ENCODE results near the gene CD79A. TPM values are rescaled to one million over a fixed set of nuclear protein-coding genes. Genes with fewer than 3 reads are reported as not detected.

CD79A gene
- polyA plus RNA-seq, 3 donors: 0.39 to 1.1 (median 0.81) TPM

DNA sequence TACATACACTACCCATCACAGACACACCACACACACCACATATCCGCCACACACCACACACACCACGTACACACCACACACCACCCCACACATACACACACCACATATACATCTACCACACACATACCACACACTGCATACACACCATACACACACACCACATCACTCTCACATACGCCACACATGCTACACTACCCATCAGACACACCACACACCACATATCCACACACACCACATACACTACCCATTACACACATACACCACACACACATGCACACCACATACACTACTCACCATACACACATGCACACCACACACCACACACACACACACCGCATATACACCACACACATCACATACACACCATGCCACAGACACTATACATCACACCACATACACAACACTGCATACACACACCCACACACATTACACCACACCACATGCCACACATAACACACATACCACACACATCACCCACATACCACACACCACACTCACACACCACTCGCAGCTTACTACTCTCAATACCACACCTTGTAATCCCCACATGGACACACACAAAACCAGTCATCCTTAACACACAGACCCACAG is 41.7 kb downstream of the CD79A start:
- no peak for DNase-seq

DNA sequence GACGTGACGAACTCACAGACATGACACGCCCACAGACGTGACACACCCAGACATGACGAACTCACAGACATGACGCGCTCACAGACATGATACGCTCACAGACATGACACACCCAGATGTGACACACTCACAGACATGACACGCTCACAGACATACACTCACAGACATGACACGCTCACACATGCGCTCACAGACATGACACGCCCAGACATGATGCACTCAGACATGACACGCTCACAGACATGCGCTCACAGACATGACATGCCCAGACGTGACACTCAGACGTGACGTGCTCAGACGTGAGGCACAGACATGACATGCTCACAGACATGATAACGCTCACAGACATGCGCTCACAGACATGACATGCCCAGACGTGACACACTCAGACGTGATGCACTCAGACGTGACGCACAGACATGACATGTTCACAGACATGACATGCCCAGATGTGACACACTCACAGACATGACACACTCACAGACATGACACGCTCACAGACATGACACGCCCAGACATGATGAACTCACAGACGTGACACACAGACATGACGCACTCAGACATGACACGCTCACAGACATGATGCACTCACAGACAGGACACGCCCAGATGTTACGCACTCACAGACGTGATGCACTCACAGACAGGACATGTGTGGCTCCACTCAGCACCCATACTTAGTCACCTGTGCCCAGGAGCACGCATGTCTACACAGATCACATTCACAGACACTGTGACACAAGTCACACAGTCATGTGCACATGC is 43.1 kb downstream of the CD79A start:
- DNase-seq: no peak

DNA sequence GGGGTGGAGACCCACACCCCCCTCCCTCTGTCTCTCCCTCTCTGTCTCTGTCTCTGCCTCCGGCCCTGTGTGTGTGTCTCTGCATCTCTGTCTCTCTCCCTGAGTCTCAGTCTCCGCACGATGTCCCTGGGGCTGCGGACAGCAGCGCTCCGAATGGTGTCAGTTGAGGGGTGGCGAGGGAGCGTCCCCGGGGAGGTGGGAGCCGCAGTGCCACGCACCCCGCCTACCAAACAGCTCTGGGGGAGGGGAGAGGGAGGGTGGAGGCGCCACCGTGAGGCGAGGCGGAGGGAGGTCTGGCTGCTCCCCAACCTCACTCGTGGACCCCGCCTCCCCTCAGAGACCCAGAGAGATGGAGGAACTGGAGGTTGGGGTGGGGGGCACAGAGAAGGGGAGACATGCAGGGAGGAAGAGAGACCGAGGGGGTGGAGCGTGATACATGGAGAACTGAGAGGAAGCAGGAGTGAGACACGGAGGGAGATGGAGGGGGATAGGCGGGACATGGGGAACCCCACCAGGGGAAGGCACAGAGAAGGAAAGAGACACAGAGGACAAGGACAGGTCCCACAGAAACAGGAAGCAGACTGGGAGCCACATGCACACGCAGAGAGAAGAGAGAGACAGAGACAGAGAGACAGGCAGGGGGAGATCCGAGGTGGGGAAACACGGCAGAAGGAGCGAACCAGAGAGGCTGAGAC is 44.0 kb downstream of the CD79A start:
- no peak for DNase-seq

DNA sequence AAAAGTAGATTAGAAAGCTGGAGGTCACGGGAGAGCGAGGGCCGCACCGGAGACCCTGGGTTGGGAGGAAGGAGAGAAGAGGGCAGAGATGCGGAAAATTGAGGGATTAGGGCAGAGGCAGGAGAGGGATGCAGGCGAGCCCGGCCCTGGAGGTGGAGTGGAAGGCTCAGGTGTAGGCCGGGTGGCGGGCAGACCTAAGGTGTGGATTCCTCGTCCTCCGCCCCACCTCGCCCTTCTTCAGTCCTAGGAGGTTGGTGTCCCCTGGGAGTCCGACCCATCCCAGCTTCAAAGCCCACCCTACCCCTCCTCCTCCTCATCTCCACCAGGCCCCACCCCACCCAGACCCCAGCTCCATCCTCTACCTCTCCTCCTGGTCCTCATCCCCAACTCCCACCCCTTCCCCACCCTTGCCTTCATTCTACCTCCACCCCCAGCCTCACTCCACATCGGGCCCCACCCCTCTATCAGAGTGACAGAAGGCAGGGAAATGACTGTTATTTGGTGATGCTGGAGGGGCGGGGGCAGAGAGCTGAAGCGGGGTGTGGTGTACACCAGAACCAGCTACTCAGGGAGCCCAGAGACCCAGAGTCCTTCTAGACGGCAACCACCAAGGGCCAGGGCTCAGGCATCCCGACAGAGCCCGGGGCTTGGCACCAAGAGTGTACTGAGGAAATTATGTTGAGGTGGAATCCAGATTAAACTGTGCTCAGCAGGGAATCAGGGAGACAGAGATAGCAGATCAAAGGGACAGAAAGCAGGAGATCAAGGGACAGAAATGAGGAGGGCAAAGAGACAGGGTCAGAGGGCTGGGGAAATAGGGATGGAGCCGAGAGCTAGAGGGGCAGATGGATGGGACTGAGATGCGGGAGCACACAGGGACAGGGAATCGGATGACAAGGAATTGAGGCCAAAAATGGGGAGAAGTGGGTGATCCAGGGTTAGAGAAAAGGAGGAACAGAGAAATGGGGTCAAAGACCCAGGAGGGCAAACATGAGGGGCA is 44.8 kb downstream of the CD79A start:
- no peak for DNase-seq

DNA sequence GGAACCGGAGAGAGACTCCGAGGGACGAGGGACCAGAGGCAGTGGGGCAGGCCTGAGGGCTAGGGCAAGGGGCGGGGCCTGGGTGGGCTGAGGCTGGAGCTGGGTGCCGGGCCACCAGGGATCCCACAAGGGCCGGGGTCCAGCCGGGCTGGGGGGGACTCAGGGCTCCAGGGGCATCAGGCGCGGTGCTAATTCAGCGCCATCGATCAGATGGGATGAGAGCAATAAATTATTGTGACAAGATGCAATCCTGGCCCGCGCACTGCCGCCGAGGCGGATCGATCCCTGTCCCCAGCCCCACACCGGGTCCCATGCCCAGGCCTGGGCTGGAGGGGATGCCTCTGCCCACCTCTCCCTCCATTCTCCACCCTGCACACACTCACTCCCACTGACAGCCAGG is 45.5 kb downstream of the CD79A start:
- DNase-seq: no peak

DNA sequence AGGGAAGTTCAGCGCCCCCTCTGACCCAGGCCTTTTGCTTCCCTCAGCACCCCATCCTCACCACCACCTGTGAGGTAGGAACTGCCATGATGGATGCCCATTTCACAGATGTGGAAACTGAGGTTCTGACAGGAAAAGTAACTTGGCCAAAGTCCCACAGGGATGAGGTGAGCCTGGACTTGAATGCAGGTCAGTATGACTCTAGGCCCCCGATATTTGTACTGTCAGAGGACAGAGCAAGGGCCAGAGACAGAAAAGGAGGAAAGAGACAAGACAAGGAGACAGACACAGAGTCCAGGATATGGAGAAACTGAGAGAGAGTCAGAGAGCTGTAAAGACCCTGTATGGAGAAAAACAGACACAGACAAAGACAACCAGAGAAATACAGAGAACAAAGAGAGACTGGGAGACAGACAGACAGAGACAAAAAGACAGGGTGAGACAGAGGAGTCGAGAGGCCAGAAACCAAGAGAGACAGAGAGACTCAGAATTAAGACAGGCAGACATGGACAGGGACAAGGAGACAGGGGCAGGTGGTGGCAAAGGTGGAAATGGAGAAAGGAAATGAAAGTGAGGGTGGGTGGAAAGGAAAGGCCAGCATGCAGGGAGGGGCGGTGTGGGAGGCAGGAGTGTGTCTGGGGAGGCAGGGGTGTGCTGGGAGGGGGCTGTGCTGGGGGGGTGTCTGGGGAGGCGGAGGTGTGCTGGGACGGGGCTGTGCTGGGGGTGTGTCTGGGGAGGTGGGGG is 46.1 kb downstream of the CD79A start:
- DNase-seq: no peak

DNA sequence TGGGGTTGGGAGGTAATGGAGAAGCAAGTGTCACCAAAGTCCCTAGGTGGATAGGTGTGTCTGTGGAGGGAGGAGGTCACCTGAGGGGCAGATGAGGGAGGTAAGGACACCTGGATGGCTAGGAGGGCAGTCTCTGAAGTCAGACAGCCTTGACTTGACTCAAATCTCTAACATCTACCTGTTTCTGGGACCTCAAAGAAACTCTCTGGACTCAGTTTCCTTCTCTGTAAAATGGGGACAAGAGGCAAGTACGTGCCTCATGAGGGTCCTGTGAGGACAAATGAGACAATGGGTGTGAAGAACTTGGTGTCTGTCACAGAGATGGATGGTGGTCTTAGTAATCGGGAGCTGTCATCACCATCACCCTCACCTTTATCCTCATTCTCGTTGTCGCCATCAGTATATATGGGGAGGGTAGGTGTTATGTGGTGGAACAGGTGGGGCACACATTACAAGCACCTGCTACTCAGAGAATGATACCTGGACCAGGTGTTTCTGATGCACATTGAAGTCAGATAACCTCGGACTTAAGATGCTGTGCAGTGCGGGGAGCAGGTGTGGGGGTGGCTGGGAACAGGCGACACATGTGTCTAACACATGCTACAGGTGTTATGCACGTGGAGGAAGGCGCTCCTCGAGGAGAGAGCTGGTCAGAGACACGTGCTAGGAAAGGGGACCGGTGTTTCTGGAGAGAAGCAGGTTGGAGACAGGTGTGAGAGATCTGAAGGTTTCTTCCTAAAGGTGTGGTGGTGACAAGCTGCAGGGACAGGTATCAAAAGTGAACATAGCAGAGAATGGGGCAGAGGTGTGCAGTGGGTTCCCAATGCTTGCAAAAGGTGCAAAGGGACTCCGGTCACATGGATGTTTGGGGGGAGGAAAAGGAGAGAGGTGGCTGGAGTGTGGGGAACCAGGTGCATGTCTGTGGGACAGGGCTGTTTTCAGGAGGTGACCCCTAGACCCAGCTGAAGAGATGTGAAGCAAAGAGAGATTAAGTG is 47.4 kb downstream of the CD79A start:
- no peak for DNase-seq

DNA sequence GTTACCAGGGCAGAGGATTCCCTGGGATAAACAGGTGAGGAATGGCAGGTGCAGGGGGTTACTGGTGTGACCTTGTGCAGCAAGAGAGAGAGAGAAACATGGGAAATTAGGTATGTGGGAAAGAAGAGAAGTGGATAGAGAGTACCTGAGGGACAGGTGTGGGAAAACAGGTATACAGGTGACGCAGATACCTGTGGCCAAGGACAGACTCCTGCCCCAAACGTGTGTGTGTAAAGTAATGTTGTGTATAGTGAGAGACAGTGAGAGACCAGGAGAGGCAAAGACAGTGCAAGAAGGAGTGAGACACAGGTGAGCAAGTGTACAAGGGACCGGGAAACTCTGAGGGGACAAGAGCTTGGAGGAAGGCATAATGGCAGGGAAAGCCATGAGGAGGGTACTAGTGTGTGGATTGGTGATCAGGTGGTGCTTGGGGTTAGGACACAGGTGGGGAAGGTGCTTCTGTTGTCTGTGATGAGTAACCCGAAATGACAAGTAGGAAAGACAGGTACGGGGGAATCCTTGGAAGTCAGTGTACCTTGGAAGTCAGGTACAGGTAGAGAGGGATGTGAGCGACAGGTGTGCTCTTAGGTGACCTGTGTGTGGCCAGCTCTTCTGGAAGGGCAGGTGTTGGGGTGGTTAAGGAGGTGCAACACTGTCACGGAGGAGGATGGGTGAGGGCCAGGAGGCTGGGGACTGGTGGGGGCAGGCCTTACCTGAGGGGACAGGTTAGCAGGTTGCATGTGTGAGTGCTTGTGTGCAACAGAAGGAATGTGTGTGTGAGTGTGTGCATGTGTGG is 48.3 kb downstream of the CD79A start:
- no peak for DNase-seq

DNA sequence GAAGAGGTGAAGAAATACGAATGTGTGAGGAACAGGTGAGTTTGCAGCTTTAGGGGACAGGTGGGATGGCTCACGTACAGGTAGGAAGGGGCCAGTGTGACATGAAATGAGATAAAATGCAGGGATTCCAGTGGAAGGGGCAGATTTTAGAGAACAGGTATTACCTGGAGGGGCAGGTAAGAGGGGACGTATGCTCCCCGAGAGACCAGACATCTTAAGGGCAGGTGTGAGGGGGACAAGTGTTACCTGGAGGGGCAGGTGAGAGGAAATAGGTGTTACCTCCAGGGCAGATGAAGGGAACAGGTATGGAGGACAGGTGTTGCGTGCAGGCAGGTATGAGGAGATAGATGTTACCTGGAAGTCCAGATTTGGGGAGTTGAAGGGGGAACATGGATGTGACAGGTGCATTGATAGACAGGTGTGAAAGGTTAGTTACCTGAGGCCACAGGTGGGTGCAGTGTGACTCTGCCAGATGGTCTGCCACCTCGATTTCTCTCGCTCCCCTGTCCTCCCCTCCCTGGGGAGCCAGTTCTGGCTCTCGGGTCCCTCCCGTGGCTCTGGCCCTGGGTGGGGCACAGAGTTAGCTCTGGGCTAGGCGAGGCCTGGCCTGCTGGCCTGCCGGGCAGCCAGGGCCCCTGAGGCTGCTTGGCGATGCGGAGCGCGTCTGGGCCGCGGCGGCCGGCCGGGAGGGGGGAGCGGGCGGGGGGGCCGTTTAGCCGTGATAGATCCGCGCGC is 49.1 kb downstream of the CD79A start:
- no peak for DNase-seq

DNA sequence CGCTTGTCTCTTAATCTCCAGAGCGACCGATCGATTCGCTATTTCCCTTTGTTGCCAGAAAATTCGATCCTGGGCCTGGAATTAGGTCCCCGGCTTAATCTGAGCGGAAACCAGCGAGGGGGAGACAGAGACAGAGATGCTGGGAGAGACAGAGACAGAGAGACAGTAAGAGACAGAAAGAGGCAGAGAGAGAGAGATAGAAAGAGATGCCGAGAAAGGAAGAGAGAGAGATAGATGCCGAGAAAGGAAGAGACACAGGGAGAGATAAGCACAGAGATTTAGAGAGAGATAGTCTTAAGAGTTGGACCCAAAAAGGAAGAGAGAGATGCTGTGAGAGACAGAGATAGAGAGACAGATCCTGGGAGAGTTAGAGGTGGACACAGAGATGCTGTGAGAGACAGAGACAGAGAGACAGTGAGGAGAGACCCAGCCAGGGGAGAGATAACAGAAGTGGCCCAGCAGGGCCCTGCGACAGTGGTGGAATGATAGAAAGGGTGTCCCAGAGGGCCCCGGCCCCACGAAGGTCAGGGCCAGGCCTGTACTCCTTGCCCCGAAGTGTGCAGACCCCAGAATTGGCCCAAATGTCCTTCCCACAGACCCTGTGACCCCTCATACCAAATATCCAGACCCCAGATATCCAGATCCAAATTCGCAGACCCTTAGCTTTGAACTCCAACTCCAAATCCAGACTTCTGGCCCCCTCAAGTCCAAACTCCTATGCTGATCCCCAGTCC is 49.9 kb downstream of the CD79A start:
- DNase-seq: no peak

DNA sequence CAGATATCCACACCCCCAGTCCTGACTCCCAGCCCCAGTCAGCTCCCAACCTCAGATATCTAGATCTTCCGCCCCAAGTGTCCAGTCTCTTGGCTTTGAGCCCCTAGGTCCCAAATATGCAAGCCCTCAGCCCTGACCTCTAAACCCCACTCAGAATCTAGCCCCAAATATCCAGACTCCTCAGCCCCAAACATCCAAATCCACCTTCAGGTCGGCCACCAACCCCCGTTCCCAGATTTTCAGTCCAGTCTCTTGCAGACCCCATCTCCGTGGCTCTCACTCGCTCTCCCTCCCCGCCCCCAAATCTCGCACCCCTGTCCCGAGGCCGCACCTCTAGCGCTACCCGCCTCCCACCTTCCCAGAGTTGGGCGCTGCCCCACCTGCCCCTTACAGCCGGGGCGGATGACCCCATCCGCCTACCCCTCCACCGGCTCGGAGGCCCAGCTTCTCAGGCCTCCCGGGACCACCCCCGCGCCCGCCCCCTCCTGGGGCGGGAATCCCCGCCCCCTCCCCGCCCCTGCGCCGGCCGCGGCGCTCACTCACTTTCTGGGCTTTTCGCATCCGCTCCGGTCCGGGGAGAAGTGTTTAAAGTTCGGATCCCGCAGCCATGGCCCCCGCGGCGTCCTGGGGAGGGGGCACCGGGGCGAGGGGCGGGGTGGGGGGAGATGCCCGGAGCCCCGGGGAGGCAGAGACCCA is 50.6 kb downstream of the CD79A start:
- no peak for DNase-seq

DNA sequence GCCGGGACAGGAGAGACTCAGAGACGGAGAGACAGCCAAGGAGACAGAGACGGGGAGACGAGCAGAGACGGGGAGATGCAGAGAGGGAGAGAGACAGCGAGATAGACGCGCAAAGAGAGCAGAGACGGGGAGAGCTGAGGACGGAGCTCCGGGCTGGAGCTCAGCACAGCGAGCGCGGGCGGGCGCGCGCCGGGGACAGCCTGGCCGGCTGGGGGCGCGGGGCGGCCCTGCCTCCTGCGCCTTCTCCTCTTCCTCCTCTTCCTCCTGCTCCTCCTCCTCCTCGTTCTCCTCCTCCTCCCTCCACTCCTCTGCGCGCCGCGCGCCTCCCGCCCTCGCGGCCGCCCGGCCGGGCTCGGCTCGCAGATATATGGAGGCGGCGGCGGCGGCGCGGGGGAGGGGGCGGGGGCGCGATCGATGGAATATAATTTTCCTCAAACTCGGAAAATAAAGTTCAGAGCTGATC is 51.2 kb downstream of the CD79A start, which contains the start of gene ERFL:
TSS of gene ERFL (minus strand) at position 229 of the 463 bp plus-strand sequence. CDS start 15,530 bp downstream, outside the sequence.
- DNase-seq: no peak

DNA sequence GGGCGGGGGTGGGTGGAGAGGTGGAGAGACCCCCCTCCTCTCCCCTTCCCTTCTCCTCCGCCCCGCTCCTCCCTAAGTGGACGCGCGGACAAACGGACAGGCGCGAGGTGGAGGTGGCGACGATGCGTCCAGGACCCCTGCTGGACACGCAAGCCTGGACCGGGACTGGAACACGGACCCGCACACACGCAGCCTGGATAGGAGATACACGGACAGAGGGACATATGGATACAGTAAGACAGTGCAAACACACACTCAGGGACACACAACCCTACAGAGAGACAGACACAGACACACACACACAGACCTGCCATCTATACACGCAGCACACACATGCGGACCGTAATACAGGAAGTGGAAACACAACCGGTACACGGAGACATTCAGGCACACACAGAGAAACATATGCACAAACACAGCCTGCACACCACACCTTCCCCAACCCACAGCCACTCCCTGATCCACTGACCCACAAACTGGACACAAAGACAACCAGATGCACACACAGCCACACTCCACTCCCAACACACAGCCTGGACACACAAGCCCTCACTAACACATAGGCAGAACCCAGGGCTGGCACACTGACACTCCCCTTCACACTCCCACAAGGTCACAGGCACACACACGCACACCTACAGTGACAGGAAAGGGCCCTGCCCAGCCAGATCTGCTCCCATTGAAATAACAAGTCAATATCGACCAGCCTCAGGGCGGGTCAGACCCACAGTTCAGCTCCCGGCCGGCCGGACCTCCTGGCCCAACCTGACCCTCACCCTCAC is 51.9 kb downstream of the CD79A start:
- DNase-seq: no peak

DNA sequence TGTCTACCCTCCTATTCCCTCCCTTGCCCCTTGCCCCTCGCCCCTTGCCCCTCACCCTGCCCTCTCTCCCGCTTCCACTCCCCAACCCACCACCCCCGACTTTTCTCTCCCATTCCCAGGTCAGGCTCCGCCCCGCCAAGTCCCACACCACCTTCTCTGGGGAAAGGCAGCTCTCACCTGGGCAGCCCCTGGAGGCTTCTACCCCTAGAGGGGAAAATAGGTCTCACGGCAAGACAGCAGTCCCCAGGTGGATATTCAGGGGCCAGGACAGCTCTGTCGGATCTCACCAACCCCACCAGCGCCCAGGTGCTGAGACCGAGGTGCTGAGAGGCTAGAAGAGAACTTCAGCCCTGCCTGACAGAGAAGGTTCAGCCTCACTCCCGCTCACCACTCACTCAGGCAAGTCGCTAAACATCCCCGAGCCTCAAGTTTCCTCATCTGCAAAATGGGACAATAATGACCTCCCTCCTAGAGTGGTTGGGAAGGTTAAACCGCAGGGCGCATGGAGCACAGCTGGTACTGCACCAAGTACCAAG is 52.5 kb downstream of the CD79A start:
- no peak for DNase-seq

DNA sequence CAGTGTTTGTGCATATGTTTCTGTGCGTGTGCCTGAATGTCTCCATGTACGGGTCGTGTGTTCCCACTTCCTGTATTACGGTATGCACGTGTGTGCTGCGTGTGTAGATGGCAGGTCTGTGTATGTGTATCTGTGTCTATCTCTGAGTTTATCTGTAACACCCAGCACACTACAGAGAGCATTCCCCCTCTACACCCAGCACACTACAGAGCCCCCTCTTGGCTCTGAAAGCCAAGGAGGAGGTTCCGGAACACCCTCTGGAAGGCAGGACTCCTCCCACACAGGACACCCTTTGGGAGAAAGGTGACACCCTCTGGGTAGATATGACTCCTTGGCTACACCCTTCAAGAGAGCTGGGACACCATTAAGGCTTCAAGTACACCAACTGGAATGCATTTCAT is 53.2 kb downstream of the CD79A start:
- no peak for DNase-seq

Measured in renal pelvis (tissue), 4 donors.